GM23248 (cell line): Measurements from ENCODE around the gene MAB21L3.

Experiments used
- EZH2 ChIP-seq: fragments of 200-600 bp; sonication (generic); IDR thresholded peaks from 2 replicates; pipeline ENCODE4 v1.6.1; 2018; ENCODE audit warnings: antibody characterized with exemption, mild to moderate bottlenecking; ENCODE audit not compliant: insufficient read depth, poor library complexity, severe bottlenecking
- EZH2phosphoT487 ChIP-seq: fragments of 200-600 bp; sonication (generic); IDR thresholded peaks from 2 replicates; pipeline ENCODE4 v1.6.1; 2018; ENCODE audit warnings: antibody characterized with exemption, moderate library complexity, mild to moderate bottlenecking, low read depth; ENCODE audit not compliant: insufficient read depth

DNA sequence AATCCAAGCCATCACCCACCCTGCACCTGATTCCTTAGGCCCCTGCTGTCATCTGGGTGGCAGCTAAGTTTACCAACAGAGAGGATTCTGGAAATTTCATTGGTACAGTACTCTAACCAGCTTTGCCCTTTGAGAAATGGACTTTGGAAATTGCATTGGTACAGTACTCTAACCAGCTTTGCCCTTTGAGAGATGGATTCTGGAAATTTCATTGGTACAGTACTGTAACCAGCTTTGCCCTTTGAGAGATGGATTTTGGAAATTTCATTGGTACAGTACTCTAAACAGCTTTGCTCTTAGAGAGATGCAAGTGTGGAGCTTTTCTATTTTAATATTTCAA, 42.5 kb downstream of the MAB21L3 start:
- TF ChIP-seq EZH2 (no peak), EZH2phosphoT487 (no peak)
